H1 (cell line): ENCODE data around the gene CNPY4. TPM values are rescaled to one million over a fixed set of nuclear protein-coding genes. Genes with fewer than 3 reads are reported as not detected.

ENCODE experiments used
- E2F6 ChIP-seq: IDR thresholded peaks from 2 replicates; pipeline ENCODE4 v1.6.1; 2012; ENCODE audit warnings: inconsistent platforms
- JUN ChIP-seq: IDR thresholded peaks from 2 replicates; pipeline ENCODE4 v1.6.1; 2011; ENCODE audit warnings: low read depth, mild to moderate bottlenecking, improper control_type of control experiment, low read length
- MAX ChIP-seq: IDR thresholded peaks from 2 replicates; pipeline ENCODE4 v1.6.1; 2012; ENCODE audit warnings: inconsistent platforms
- NRF1 ChIP-seq: IDR thresholded peaks from 2 replicates; pipeline ENCODE4 v1.6.1; 2011; ENCODE audit warnings: mild to moderate bottlenecking, low read depth, low read length, improper control_type of control experiment
- SIRT6 ChIP-seq: IDR thresholded peaks from one replicate; pipeline ENCODE4 v1.7.1; 2012; ENCODE audit warnings: low read length, inconsistent platforms
- polyA plus RNA-seq, 7 experiments: library from polyadenylated mRNA; depleted of rRNA in 3 of 7; stranded (reverse) in 5 of 7; unstranded in 2 of 7; fragments of >200 nt in 5 of 7; fragments of 200-250 nt in 2 of 7; gene quantifications; 1 replicate in 5 of 7; 2 replicates in 1 of 7; 4 replicates in 1 of 7; pipeline versions ENCODE4 v1.2.1 to v1.2.3, GENCODE V29; 2011 to 2013; ENCODE audit warnings: missing spikeins in 2 of 7, mixed read lengths in 2 of 7
- total RNA-seq: library from RNA; stranded (reverse); fragmentation: NEBNext Ultra II Directional; extraction: Animal tissue kit (Norgen Biotek cat#: 25700); gene quantifications from 2 replicates; pipeline ENCODE4 v1.2.1, GENCODE V29; 2021
- TF ChIP-seq, protein P1 (sequence below), 3 experiments: IDR thresholded peaks; 1 replicate in 2 of 3; 2 replicates in 1 of 3; pipeline versions ENCODE4 v1.5.1 to v1.6.1; 2011; ENCODE audit warnings: low read length in 3 of 3, mild to moderate bottlenecking in 3 of 3, inconsistent platforms in 2 of 3, low read depth in 1 of 3, moderate library complexity in 1 of 3; ENCODE audit not compliant: insufficient read depth in 1 of 3; ENCODE audit errors: control extremely low read depth in 1 of 3
- TF ChIP-seq, protein P2 (sequence below): IDR thresholded peaks from 2 replicates; pipeline ENCODE4 v1.6.1; 2012; ENCODE audit warnings: low read length, inconsistent platforms

The CNPY4 gene
- total and polyA plus RNA-seq, 2 of the 8 experiments (the other 6 are each of a cell fraction or from before 2014, with no cell fraction given), result 10.2 to 15.3 TPM

DNA sequence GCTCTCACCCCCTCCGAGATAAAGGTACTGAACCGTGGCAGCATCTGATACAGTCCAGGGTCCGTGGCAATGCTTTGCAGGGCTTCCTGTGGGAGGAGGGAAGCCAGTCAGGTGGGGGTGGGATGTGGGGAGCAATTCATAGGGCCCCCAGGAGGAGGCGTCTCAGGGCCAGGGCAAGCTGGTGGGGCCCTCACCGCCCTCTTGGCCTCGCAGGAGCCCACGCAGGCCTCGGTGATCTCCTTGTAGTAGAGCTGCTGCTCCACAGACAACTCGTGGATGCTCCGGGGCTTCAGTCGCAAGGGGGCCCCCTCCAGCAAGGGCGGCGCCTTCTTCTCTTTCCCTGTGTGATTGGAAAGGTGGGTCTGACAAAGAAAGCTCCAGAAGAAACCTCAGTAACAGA lies 7.5 kb upstream of the CNPY4 start (continued):
- TF ChIP-seq, protein P1, sequence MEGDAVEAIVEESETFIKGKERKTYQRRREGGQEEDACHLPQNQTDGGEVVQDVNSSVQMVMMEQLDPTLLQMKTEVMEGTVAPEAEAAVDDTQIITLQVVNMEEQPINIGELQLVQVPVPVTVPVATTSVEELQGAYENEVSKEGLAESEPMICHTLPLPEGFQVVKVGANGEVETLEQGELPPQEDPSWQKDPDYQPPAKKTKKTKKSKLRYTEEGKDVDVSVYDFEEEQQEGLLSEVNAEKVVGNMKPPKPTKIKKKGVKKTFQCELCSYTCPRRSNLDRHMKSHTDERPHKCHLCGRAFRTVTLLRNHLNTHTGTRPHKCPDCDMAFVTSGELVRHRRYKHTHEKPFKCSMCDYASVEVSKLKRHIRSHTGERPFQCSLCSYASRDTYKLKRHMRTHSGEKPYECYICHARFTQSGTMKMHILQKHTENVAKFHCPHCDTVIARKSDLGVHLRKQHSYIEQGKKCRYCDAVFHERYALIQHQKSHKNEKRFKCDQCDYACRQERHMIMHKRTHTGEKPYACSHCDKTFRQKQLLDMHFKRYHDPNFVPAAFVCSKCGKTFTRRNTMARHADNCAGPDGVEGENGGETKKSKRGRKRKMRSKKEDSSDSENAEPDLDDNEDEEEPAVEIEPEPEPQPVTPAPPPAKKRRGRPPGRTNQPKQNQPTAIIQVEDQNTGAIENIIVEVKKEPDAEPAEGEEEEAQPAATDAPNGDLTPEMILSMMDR (IDR thresholded peaks at IDR 0.05; ENCODE audit: control extremely low read depth in 1 of 3, insufficient read depth in 1 of 3, low read depth in 1 of 3, low read length in 3 of 3), result no peak
- TF ChIP-seq JUN (no peak), MAX (no peak), SIRT6 (no peak), E2F6 (no peak), NRF1 (no peak)
- TF ChIP-seq, protein P2, sequence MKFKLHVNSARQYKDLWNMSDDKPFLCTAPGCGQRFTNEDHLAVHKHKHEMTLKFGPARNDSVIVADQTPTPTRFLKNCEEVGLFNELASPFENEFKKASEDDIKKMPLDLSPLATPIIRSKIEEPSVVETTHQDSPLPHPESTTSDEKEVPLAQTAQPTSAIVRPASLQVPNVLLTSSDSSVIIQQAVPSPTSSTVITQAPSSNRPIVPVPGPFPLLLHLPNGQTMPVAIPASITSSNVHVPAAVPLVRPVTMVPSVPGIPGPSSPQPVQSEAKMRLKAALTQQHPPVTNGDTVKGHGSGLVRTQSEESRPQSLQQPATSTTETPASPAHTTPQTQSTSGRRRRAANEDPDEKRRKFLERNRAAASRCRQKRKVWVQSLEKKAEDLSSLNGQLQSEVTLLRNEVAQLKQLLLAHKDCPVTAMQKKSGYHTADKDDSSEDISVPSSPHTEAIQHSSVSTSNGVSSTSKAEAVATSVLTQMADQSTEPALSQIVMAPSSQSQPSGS, result no peak
